Activated CD4-positive, alpha-beta T cell treated with anti-CD3 and anti-CD28 coated beads, Interleukin-2, amount 50 U/mL, for 24 hours (primary cell): ENCODE measurements around the gene F2RL2.

Experiments
- DNase-seq, 2 donors: peaks; one replicate each; pipeline ENCODE4 v3.0.0-alpha.2; 2020; ENCODE audit warnings: low read depth in 1 of 2, low spot score in 1 of 2

Gene F2RL2

GRCh38 chr5:76622973-76623596 lies at the start of gene F2RL2:
TSS of gene F2RL2 (minus strand) at chr5:76623403. CDS start at chr5:76623230, 173 bp downstream.
- DNase-seq, result no peak

DNA sequence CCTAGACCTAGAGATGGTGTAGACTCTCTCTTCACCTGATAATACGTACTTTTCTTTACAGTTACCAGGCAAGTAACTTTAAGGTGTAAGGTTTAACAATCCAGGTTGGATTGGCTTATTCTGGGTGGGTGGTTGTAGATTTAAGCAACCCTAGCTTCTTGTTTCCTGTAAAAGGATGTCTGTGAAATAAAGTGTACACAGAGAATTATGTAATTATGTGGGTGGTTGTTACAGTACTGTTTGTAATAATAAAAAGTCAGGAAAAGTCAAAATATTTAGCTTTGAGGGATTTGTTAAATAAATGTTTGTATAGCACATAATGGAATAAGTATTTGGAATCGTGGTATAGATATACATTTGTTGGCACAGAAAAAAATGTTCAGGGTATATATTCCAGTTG lies 49.0 kb upstream of the F2RL2 start:
- DNase-seq, result no peak

DNA sequence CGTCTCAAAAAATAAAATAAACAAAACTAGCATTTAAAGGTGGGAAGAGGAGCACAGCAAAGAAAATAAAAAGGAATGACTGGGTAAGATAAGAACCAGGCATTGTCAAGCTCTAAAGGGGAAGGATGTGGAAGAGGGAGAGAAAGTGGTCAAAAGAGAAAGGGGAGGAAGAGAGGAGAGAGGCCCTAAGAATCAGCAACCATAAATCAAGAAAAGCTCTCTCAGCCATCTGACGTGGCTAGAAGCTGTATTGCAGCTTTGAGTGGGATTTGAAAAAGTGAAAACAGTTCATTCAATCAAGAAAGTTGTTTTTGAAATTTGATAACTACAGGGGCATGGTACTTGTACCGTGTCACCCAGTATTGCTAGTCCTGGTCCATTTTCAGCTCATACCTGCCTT lies 47.3 kb upstream of the F2RL2 start:
- no peak for DNase-seq

DNA sequence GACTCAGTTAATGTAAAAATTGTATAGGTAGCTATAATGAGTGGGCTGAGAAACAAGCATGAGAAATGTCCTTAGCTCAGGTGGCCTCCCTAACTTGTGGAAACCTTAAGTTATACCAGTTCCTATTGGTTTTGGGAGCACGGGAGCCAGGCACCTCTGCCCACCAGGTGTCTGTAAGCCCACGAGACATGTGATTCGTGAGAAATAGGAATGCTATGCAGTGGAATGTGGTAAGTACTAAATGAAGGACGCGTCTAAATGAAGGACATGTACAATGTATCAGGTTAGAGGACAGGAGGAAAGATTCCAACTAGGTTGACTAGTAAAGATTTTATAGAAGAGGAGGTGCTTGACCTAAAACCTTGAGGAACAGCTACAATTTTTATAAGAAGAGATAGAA lies 46.0 kb upstream of the F2RL2 start:
- DNase-seq, result no peak

DNA sequence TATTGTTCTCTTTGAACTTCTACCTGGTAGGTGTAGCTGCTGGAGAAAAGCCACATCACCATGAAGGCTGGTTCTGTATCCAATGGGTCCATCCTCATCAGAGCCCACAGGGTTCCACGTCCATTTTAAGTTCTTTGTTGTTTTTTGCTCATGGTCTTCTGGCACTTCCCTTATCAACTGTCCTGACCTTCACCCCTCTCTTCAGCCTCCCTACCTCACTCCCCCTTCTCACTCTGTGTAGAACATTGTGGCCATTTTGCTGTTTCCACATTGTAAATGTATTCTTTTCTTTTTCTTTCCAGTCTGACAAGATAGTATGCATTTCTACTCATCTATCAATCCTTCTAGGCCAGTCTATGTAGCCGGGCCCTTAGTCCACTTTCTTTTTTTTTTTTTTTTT lies 44.3 kb upstream of the F2RL2 start:
- no peak for DNase-seq

DNA sequence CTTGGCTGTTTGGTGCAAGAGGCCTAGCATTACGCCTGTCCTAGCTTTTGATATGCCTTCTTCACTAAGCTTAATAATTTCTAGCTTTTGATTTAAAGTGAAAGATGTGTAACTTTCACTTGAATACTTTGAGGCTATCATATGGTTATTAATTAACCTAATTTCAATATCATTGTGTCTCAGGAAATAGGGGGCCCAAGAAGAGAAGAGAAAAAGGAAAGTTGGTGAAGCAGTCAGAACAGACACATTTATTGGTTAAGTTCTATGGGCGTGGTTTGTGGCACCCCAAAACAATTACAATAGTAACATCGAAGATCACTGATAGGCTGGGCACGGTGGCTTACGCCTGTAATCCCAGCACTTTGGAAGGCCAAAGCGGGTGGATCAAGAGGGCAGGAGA lies 40.9 kb upstream of the F2RL2 start:
- no peak for DNase-seq

- no peak for DNase-seq
Measured at GRCh38 chr5:76663573-76663972, 40.4 kb upstream of the F2RL2 start.

DNA sequence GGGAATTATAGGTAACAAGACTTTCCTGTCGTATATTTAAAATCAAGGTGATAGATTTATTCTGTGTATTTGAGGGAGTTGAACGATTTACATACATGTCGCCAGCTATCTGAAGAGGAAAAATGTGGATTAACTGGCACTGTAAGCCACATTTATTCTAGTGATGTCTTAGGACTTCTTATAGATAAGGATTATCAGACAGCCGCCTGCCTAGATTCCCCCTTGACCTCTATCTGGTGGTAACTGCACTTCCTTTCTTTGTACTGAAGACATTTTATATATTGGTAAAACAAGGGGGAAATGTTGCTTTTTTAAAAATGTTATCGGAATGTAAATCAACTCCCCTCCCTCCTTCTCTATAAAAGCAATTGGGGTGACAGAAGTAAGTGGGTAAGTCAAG lies 39.3 kb upstream of the F2RL2 start:
- no peak for DNase-seq

DNA sequence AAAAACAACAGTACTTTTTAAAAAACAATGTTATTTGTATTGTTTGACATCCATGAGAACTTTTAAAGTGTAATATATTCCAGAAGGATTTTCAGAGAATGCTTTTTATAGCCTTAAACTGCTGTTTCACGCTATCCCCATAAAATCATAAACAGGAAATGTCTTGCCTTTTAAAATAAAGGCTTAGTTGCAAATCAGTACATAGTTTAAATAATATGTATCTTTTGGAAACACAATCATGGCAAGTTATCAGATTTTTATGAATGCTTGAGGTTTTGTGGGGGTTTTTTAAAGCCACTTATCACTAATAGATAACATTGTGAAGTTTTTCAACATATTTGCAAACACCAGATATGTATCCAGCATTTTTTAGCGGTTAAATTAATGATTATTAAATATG lies 37.2 kb upstream of the F2RL2 start:
- DNase-seq, result no peak

- no peak for DNase-seq
Measured at GRCh38 chr5:76657683-76658311, 34.6 kb upstream of the F2RL2 start.

GRCh38 chr5:76657091-76657490 lies 33.9 kb upstream of the F2RL2 start:
- DNase-seq, result no peak

DNA sequence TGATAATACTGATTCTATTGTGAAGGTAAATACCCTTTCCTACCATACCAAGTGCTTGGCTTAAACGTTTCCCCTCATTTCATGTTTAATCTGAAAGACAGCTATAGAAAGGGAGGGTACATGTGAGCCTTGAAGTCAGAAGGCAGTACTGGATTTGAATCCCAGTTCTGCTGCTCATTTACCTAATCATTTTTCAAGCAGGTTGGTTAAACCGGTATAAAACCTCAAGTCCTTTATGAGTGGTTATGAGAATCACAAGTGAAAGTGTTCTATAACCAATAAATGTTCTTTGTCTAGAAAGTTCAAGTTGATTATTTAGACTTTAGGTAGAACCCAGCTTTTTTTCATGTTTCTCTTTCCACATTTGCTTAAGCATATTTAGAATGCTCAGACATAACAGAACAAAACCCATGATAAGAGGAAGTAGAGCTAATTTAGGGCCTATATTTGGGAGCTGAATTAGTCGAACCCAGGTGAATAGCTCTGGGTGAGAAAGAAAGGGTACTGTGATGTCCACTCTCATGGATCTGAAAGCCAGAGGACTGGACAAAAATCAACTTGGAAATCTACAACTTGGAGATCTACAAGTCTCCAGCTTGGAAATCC lies 29.7 kb upstream of the F2RL2 start:
- no peak for DNase-seq

- no peak for DNase-seq
Measured at GRCh38 chr5:76649140-76649539, 25.9 kb upstream of the F2RL2 start.

- DNase-seq, result no peak
Measured at GRCh38 chr5:76643371-76643770, 20.2 kb upstream of the F2RL2 start.

DNA sequence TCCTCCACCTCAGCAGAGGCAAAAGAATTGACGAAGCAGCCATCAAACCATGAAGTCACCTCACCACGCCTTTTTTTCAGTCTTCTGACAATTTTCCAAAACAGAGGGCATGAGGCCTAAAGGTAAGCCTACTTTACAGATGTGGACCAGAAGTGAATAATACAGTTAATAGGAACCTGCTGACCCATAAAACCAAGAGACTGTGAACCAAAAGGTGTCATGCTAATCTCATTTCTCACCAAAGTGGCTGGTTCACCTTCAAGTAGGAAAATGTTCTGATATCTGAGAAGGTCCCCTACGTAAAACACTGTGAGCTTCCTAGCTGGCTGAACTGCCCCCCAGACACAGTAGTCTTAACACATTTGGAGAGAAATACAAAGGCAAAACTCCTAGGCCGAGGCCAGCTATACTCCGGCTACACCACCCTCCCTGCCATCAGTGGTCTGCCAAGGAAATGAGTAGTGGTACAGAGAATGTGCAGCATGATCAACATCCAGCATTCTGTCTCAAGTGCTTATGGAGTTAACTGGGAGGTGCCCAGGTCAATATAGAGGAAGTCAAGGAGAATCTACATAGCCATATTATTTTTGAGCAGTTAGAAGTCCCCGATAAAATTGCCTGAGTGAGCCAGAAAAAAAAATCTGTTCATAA lies 19.3 kb upstream of the F2RL2 start:
- DNase-seq, result no peak

GRCh38 chr5:76641514-76642120 lies 18.4 kb upstream of the F2RL2 start:
- peak; percentile 5 to 51 for DNase-seq

- no peak for DNase-seq
Measured at GRCh38 chr5:76638479-76638878, 15.3 kb upstream of the F2RL2 start.

- no peak for DNase-seq
Measured at GRCh38 chr5:76637490-76637889, 14.3 kb upstream of the F2RL2 start.

DNA sequence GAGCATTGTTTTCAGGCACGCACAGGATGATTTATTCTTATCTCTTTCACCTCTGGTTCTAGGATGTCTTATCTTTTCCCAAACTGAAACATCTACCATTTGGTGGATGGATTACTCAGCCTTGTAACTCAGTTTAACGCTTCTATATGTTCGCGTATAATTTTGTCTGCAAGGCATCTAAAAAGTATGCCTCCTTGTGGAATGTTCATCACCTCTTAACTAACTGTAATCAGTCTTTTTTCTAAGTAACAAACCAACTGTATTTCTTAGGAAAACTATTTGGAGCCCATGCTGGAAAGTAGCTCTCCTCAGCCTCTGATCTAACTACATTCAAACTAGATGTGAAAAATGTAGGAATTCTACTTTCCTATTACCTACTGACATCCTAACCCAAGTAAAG lies 11.5 kb upstream of the F2RL2 start:
- DNase-seq, result no peak

GRCh38 chr5:76626738-76627137 lies 3.5 kb upstream of the F2RL2 start:
- no peak for DNase-seq

- DNase-seq, result no peak
Measured at GRCh38 chr5:76625087-76625815, 2.0 kb upstream of the F2RL2 start.
